ENCODE results near the gene PKP4.

DNA sequence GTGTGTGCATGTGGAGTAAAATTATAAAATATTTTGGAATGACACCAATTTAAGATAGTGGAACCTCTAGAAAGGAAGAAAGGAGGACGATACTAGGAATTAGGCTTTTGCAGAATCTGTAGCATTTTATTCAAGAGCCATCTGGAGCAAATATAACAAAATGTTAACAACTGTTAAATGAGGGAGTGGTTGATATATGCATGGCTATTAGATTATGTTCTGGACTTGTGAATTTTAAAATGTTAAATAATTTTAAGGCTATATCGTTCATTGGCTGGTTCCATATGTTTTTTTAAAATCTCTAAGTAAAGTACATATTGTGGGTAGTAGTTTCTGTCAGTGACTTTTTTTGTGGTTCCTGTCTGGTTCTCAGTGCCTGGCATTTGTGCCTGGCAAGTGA, 123.2 kb downstream of the PKP4 start:
- TF ChIP-seq TAF1 (IDR thresholded peaks at IDR 0.05; ENCODE audit: borderline replicate concordance, insufficient read depth, low read length), result no peak
- no peak for TF ChIP-seq POLR2AphosphoS5 (IDR thresholded peaks at IDR 0.05; ENCODE audit: low read depth, low read length)
